HepG2 (cell line): Measurements from ENCODE around the gene COQ10B. TPM values are rescaled to one million over a fixed set of nuclear protein-coding genes. Genes with fewer than 3 reads are reported as not detected.
A peak's percentile ranks its signal among the peaks of the same experiment; 100 is the strongest.

ENCODE experiments used
- FOXJ3 ChIP-seq: sonication (generic); formaldehyde crosslinking; IDR thresholded peaks from 2 replicates; pipeline ENCODE4 v1.4.0; 2020; ENCODE audit warnings: missing genetic modification reagents, mild to moderate bottlenecking, borderline replicate concordance
- GABPA ChIP-seq, 2 experiments: IDR thresholded peaks; 2 replicates each; pipeline ENCODE4 v1.6.1; 2011 to 2016; ENCODE audit warnings: low read depth in 2 of 2, low read length in 1 of 2, missing biosample characterization in 1 of 2, missing genetic modification characterization in 1 of 2
- RARG ChIP-seq: sonication (generic); formaldehyde crosslinking; IDR thresholded peaks from 2 replicates; pipeline ENCODE4 v1.4.0; 2020; ENCODE audit warnings: low read depth, mild to moderate bottlenecking, missing genetic modification reagents
- RXRA ChIP-seq: sonication (generic); formaldehyde crosslinking; IDR thresholded peaks from 2 replicates; pipeline ENCODE4 v1.5.1; 2020; ENCODE audit warnings: missing genetic modification reagents
- SCMH1 ChIP-seq: sonication (generic); formaldehyde crosslinking; IDR thresholded peaks from 2 replicates; pipeline ENCODE4 v1.9.0; 2021; ENCODE audit warnings: missing genetic modification reagents, mild to moderate bottlenecking, borderline replicate concordance
- SP5 ChIP-seq: IDR thresholded peaks from 2 replicates; pipeline ENCODE4 v1.6.1; 2016; ENCODE audit warnings: low read depth, borderline replicate concordance
- ZKSCAN5 ChIP-seq: sonication (generic); formaldehyde crosslinking; IDR thresholded peaks from 2 replicates; pipeline ENCODE4 v1.5.1; 2020; ENCODE audit warnings: mild to moderate bottlenecking, missing genetic modification reagents
- ZNF138 ChIP-seq: sonication (generic); formaldehyde crosslinking; IDR thresholded peaks from 2 replicates; pipeline ENCODE4 v1.5.0; 2020; ENCODE audit warnings: mild to moderate bottlenecking, low read depth, missing genetic modification reagents
- ZNF275 ChIP-seq: sonication (generic); formaldehyde crosslinking; IDR thresholded peaks from 2 replicates; pipeline ENCODE4 v1.8.0; 2022; ENCODE audit warnings: missing genetic modification reagents, mild to moderate bottlenecking, inconsistent platforms, borderline replicate concordance
- ZNF354B ChIP-seq: sonication (generic); formaldehyde crosslinking; IDR thresholded peaks from 2 replicates; pipeline ENCODE4 v1.8.0; 2022; ENCODE audit warnings: mild to moderate bottlenecking, missing genetic modification reagents
- ZNF543 ChIP-seq: sonication (generic); formaldehyde crosslinking; IDR thresholded peaks from 2 replicates; pipeline ENCODE4 v1.4.0; 2020; ENCODE audit warnings: mild to moderate bottlenecking, missing genetic modification reagents
- ZNF605 ChIP-seq: sonication (generic); formaldehyde crosslinking; IDR thresholded peaks from 2 replicates; pipeline ENCODE4 v1.8.0; 2022; ENCODE audit warnings: mild to moderate bottlenecking, missing genetic modification reagents
- ZNF619 ChIP-seq: sonication (generic); formaldehyde crosslinking; IDR thresholded peaks from 2 replicates; pipeline ENCODE4 v1.4.0; 2020; ENCODE audit warnings: mild to moderate bottlenecking, missing genetic modification reagents
- ZNF629 ChIP-seq: sonication (generic); formaldehyde crosslinking; conservative IDR thresholded peaks from 2 replicates; pipeline ENCODE4 v1.5.0; 2020; ENCODE audit warnings: missing genetic modification reagents
- ZNF7 ChIP-seq: IDR thresholded peaks from 2 replicates; pipeline ENCODE4 v1.6.1; 2016; ENCODE audit warnings: missing biosample characterization, missing genetic modification reagents
- polyA plus RNA-seq, 8 experiments: library from polyadenylated mRNA; depleted of rRNA in 3 of 8; stranded (reverse) in 7 of 8; unstranded in 1 of 8; fragments of >200 nt; fragmentation: Illumina TruSeq in 4 of 8; extraction: Trizol in 4 of 8; gene quantifications; 2 replicates each; pipeline versions ENCODE4 v1.2.1 to v1.2.3, GENCODE V29; 2011 to 2016; ENCODE audit warnings: low read depth in 4 of 8, missing spikeins in 1 of 8, mixed read lengths in 1 of 8; ENCODE audit not compliant: insufficient read depth in 1 of 8
- total RNA-seq, 5 experiments: library from RNA; depleted of rRNA; stranded (reverse); fragments of >200 nt; fragmentation: Illumina TruSeq; extraction: Trizol; gene quantifications; 2 replicates each; pipeline ENCODE4 v1.2.3, GENCODE V29; 2016; ENCODE audit warnings: low read depth in 1 of 5
- TF ChIP-seq, protein P1 (sequence below): IDR thresholded peaks from 2 replicates; pipeline ENCODE4 v1.4.0; 2020; ENCODE audit warnings: mild to moderate bottlenecking, missing genetic modification reagents
- TF ChIP-seq, protein P2 (sequence below): sonication (generic); formaldehyde crosslinking; IDR thresholded peaks from 2 replicates; pipeline ENCODE4 v1.4.0; 2020; ENCODE audit warnings: missing genetic modification reagents
- TF ChIP-seq, protein P3 (sequence below): sonication (generic); formaldehyde crosslinking; conservative IDR thresholded peaks from 2 replicates; pipeline ENCODE4 v1.4.0; 2020; ENCODE audit warnings: missing genetic modification reagents

COQ10B gene
- total and polyA plus RNA-seq, 2 of the 13 experiments (the other 11 are each of a cell fraction or from before 2014, with no cell fraction given): 4.6 to 34.9 TPM

GRCh38 chr2:197499594-197500502 is 46.5 kb downstream of the COQ10B start, which contains the start of the genes HSPD1 and HSPE1 (continued):
- TF ChIP-seq, protein P1, sequence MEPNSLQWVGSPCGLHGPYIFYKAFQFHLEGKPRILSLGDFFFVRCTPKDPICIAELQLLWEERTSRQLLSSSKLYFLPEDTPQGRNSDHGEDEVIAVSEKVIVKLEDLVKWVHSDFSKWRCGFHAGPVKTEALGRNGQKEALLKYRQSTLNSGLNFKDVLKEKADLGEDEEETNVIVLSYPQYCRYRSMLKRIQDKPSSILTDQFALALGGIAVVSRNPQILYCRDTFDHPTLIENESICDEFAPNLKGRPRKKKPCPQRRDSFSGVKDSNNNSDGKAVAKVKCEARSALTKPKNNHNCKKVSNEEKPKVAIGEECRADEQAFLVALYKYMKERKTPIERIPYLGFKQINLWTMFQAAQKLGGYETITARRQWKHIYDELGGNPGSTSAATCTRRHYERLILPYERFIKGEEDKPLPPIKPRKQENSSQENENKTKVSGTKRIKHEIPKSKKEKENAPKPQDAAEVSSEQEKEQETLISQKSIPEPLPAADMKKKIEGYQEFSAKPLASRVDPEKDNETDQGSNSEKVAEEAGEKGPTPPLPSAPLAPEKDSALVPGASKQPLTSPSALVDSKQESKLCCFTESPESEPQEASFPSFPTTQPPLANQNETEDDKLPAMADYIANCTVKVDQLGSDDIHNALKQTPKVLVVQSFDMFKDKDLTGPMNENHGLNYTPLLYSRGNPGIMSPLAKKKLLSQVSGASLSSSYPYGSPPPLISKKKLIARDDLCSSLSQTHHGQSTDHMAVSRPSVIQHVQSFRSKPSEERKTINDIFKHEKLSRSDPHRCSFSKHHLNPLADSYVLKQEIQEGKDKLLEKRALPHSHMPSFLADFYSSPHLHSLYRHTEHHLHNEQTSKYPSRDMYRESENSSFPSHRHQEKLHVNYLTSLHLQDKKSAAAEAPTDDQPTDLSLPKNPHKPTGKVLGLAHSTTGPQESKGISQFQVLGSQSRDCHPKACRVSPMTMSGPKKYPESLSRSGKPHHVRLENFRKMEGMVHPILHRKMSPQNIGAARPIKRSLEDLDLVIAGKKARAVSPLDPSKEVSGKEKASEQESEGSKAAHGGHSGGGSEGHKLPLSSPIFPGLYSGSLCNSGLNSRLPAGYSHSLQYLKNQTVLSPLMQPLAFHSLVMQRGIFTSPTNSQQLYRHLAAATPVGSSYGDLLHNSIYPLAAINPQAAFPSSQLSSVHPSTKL: peak; percentile 83
- peak; percentile 96 for TF ChIP-seq SP5 (CRISPR knock-in tag)
- TF ChIP-seq ZNF138: no peak; the same call in none of the 2 replicates
- TF ChIP-seq GABPA (IDR thresholded peaks at IDR 0.05; ENCODE audit: low read depth, low read length): peak; percentile 82
- TF ChIP-seq GABPA (CRISPR knock-in tag; IDR thresholded peaks at IDR 0.05; ENCODE audit: low read depth): peak; percentile 94
- TF ChIP-seq ZNF543 (CRISPR knock-in tag): peak; percentile 96
- TF ChIP-seq ZNF619 (CRISPR knock-in tag): peak; percentile 99
- peak; percentile 93 for TF ChIP-seq ZNF275 (CRISPR knock-in tag)
- TF ChIP-seq FOXJ3 (CRISPR knock-in tag): peak; percentile 72; the same call in 1 of the 2 replicates
- TF ChIP-seq RXRA: peak; percentile 86
- peak; percentile 96 for TF ChIP-seq ZNF605 (CRISPR knock-in tag)
- TF ChIP-seq, protein P2, sequence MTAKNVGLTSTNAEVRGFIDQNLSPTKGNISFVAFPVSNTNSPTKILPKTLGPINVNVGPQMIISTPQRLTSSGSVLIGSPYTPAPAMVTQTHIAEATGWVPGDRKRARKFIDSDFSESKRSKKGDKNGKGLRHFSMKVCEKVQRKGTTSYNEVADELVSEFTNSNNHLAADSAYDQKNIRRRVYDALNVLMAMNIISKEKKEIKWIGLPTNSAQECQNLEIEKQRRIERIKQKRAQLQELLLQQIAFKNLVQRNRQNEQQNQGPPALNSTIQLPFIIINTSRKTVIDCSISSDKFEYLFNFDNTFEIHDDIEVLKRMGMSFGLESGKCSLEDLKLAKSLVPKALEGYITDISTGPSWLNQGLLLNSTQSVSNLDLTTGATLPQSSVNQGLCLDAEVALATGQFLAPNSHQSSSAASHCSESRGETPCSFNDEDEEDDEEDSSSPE (CRISPR knock-in tag): peak; percentile 96
- TF ChIP-seq, protein P3, sequence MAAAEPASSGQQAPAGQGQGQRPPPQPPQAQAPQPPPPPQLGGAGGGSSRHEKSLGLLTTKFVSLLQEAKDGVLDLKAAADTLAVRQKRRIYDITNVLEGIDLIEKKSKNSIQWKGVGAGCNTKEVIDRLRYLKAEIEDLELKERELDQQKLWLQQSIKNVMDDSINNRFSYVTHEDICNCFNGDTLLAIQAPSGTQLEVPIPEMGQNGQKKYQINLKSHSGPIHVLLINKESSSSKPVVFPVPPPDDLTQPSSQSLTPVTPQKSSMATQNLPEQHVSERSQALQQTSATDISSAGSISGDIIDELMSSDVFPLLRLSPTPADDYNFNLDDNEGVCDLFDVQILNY: peak; percentile 94
- TF ChIP-seq ZNF354B: peak; percentile 90
- no peak for TF ChIP-seq ZKSCAN5
- 0 out of 2 replicates have a peak, but pooled peaks have one; percentile 26 for TF ChIP-seq RARG (CRISPR knock-in tag)
- peak; percentile 54 for TF ChIP-seq ZNF629 (CRISPR knock-in tag)
- TF ChIP-seq ZNF7 (CRISPR knock-in tag): peak; percentile 43; the same call in 1 of the 2 replicates
- TF ChIP-seq SCMH1 (CRISPR knock-in tag): no peak
